ENCODE measurements around the gene SCT. TPM values are rescaled to one million over a fixed set of nuclear protein-coding genes. Genes with fewer than 3 reads are reported as not detected.
"Not testable (repeated sequence)": the region's sequence is repeated elsewhere in the genome, so short reads cannot be mapped to it uniquely, and the experiment has no call there.

SCT gene
- total and polyA plus RNA-seq, 4 donors = not detected

DNA sequence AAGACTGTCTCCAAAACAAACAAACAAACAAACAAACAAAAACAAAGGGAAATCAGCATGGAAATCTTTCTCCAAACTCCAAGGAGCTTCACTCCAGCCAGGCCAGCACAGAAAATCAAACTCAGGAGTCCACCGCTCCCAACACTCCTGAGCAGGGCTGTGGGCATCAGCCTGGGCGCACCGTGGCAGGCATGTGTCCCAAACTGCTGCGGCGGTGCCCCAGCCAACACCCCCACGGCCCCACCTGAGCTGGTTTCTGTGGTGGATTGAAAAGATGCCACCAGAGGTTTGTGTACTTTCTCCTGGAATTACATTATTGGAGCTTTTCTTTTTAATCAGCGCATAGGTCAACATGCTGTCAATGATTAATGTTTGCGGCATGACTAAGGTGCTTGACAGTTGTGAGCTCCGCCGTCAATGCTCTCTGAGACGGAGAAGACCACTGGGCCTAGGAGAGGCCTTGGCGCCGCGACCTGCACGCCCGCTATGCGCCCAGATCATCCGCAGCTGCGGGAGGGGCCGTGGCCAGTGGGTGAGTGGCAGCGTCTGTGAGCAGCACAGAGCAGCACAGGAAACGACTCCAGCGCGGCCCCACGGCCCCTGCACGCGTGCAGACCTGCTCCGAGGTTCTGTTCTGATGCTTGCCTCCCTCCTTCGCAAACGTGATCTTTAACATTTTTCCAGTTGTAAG is 28.2 kb upstream of the SCT start (continued):
- TF ChIP-seq, protein P1, sequence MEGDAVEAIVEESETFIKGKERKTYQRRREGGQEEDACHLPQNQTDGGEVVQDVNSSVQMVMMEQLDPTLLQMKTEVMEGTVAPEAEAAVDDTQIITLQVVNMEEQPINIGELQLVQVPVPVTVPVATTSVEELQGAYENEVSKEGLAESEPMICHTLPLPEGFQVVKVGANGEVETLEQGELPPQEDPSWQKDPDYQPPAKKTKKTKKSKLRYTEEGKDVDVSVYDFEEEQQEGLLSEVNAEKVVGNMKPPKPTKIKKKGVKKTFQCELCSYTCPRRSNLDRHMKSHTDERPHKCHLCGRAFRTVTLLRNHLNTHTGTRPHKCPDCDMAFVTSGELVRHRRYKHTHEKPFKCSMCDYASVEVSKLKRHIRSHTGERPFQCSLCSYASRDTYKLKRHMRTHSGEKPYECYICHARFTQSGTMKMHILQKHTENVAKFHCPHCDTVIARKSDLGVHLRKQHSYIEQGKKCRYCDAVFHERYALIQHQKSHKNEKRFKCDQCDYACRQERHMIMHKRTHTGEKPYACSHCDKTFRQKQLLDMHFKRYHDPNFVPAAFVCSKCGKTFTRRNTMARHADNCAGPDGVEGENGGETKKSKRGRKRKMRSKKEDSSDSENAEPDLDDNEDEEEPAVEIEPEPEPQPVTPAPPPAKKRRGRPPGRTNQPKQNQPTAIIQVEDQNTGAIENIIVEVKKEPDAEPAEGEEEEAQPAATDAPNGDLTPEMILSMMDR (IDR thresholded peaks at IDR 0.05; ENCODE audit: low read depth, low read length, missing input control) = no peak
- TF ChIP-seq GABPA (IDR thresholded peaks at IDR 0.05 in 1 of 2, conservative IDR thresholded peaks at IDR 0.05 in 1 of 2) (no peak), EGR1 (IDR thresholded peaks at IDR 0.05; ENCODE audit: low read depth in 2 of 2) (no peak), NR2F2 (IDR thresholded peaks at IDR 0.05) (no peak), RAD21 (IDR thresholded peaks at IDR 0.05) (no peak)
- TF ChIP-seq, protein P2, sequence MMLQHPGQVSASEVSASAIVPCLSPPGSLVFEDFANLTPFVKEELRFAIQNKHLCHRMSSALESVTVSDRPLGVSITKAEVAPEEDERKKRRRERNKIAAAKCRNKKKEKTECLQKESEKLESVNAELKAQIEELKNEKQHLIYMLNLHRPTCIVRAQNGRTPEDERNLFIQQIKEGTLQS (IDR thresholded peaks at IDR 0.05) = no peak

DNA sequence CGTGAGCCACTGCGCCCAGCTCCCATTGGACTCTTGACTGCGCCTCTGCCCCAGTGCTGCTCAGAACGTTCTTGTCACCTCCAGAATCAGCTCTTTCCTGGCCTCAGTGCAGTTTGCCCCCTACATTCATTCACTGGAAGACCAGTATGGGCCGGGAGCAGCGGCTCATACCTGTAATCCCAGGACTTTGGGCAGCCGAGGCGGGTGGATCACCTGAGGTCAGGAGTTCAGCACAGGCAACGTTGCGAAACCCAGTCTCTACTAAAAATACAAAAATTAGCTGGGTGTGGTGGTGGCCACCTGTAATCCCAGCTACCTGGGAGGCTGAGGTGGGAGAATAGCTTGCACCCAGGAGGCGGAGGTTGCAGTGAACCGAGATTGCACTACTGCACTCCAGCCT is 27.5 kb upstream of the SCT start:
- H3K9me3 ChIP-seq (ENCODE audit: control insufficient read depth in 4 of 4, low read length in 3 of 4); H3K9ac ChIP-seq (ENCODE audit: low read depth in 1 of 2, low read length in 2 of 2); H3K27me3 ChIP-seq (ENCODE audit: control insufficient read depth in 4 of 4, insufficient read depth in 4 of 4, low read length in 3 of 4); DNase-seq (ENCODE audit: low spot score); H3K36me3 ChIP-seq (ENCODE audit: control insufficient read depth in 4 of 4, insufficient read depth in 3 of 4, low read depth in 1 of 4, low read length in 3 of 4); H3K4me3 ChIP-seq (ENCODE audit: low read depth in 1 of 3, low read length in 3 of 3): not testable (repeated sequence)
- Histone ChIP-seq H3K27ac (ENCODE audit: low read depth in 1 of 2, low read length in 2 of 2) (peak overlapping the region; percentile 68 to 87), H3K4me1 (ENCODE audit: control insufficient read depth in 4 of 4, insufficient read depth in 4 of 4, low read length in 3 of 4) (peaks cover 13 to 56% (median 49%) of the 10 kb centered on the region in 4 donors)
- peak; percentile 32 for TF ChIP-seq SP1 (IDR thresholded peaks at IDR 0.05)
- TF ChIP-seq RXRA (IDR thresholded peaks at IDR 0.05) = peak; percentile 83 to 91
- peak; percentile 65 to 93 for TF ChIP-seq HNF4A (conservative IDR thresholded peaks at IDR 0.05)
- WGBS = 59% methylated on average over 12 of the region's 12 CpGs

DNA sequence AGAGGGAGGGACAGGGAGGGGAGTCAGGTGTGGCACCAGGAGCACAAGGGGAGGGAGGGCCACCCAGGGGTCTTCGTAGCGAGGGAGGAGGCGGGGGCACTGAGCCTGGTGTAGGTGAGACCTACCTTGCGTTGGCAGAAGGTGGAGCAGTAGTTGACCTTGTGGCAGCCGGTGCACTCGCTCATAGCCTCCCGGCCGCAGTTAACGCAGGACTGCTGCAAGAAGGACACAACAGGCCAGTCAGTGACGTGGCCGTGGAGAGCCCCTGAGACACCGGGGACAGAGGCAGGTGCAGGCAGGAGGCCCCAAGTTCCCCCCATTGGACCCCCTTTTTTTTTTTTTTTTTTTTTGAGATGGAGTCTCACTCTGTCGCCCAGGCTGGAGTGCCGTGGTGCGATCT is 26.9 kb upstream of the SCT start:
- no peak for TF ChIP-seq JUND (IDR thresholded peaks at IDR 0.05)
- TF ChIP-seq, protein P2 (IDR thresholded peaks at IDR 0.05) = no peak
- TF ChIP-seq SP1 (IDR thresholded peaks at IDR 0.05) = no peak
- TF ChIP-seq, protein P3, sequence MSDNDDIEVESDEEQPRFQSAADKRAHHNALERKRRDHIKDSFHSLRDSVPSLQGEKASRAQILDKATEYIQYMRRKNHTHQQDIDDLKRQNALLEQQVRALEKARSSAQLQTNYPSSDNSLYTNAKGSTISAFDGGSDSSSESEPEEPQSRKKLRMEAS (IDR thresholded peaks at IDR 0.05) = no peak
- TF ChIP-seq, protein P4, sequence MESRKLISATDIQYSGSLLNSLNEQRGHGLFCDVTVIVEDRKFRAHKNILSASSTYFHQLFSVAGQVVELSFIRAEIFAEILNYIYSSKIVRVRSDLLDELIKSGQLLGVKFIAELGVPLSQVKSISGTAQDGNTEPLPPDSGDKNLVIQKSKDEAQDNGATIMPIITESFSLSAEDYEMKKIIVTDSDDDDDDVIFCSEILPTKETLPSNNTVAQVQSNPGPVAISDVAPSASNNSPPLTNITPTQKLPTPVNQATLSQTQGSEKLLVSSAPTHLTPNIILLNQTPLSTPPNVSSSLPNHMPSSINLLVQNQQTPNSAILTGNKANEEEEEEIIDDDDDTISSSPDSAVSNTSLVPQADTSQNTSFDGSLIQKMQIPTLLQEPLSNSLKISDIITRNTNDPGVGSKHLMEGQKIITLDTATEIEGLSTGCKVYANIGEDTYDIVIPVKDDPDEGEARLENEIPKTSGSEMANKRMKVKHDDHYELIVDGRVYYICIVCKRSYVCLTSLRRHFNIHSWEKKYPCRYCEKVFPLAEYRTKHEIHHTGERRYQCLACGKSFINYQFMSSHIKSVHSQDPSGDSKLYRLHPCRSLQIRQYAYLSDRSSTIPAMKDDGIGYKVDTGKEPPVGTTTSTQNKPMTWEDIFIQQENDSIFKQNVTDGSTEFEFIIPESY (IDR thresholded peaks at IDR 0.05) = no peak
- no peak for TF ChIP-seq EGR1 (IDR thresholded peaks at IDR 0.05; ENCODE audit: low read depth in 2 of 2)
- no peaks in the 10 kb centered on the region for H3K9me3 ChIP-seq (ENCODE audit: control insufficient read depth in 4 of 4, low read length in 3 of 4)
- H3K36me3 ChIP-seq (ENCODE audit: control insufficient read depth in 4 of 4, insufficient read depth in 3 of 4, low read depth in 1 of 4, low read length in 3 of 4) = peaks cover 0 to 2% (median under 1%) of the 10 kb centered on the region in 4 donors
- no peak overlapping the region for H3K27ac ChIP-seq (ENCODE audit: low read depth in 1 of 2, low read length in 2 of 2)
- H3K9ac ChIP-seq (ENCODE audit: low read depth in 1 of 2, low read length in 2 of 2) = no peak overlapping the region
- no peak overlapping the region for H3K4me3 ChIP-seq (ENCODE audit: low read depth in 1 of 3, low read length in 3 of 3)
- no peaks in the 10 kb centered on the region for H3K27me3 ChIP-seq (ENCODE audit: control insufficient read depth in 4 of 4, insufficient read depth in 4 of 4, low read length in 3 of 4)
- DNase-seq (ENCODE audit: low spot score) = no peak
- peaks cover 13 to 53% (median 43%) of the 10 kb centered on the region in 4 donors for H3K4me1 ChIP-seq (ENCODE audit: control insufficient read depth in 4 of 4, insufficient read depth in 4 of 4, low read length in 3 of 4)
- WGBS = 88% methylated on average over 15 of the region's 15 CpGs

DNA sequence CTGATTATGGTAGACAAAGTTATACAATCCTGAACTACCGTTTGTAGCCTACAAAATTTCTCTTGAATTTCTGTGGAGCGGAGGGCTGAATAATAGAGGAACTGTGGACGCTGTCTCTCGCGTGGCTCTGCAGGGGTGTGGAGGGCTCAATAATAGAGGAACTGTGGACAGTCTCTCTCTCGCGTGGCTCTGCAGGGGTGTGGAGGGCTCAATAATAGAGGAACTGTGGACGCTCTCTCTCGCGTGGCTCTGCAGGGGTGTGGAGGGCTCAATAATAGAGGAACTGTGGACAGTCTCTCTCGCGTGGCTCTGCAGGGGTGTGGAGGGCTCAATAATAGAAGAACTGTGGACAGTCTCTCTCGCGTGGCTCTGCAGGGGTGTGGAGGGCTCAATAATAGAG is 26.2 kb upstream of the SCT start:
- not testable (repeated sequence) for H3K4me3 ChIP-seq (ENCODE audit: low read depth in 1 of 3, low read length in 3 of 3); H3K9ac ChIP-seq (ENCODE audit: low read depth in 1 of 2, low read length in 2 of 2); DNase-seq (ENCODE audit: low spot score); H3K9me3 ChIP-seq (ENCODE audit: control insufficient read depth in 4 of 4, low read length in 3 of 4); H3K36me3 ChIP-seq (ENCODE audit: control insufficient read depth in 4 of 4, insufficient read depth in 3 of 4, low read depth in 1 of 4, low read length in 3 of 4); H3K27me3 ChIP-seq (ENCODE audit: control insufficient read depth in 4 of 4, insufficient read depth in 4 of 4, low read length in 3 of 4); H3K27ac ChIP-seq (ENCODE audit: low read depth in 1 of 2, low read length in 2 of 2)
- 88% methylated on average over 14 of the region's 14 CpGs for WGBS
- peaks cover 10 to 46% (median 37%) of the 10 kb centered on the region in 4 donors for H3K4me1 ChIP-seq (ENCODE audit: control insufficient read depth in 4 of 4, insufficient read depth in 4 of 4, low read length in 3 of 4)
